ENCODE measurements around the gene APOBEC3A. TPM values are rescaled to one million over a fixed set of nuclear protein-coding genes. Genes with fewer than 3 reads are reported as not detected.

APOBEC3A gene
- total and polyA plus RNA-seq, 2 of the 13 experiments (the other 11 are each of a cell fraction or from before 2014, with no cell fraction given): not detected

GRCh38 chr22:38924347-38924952 lies 33.0 kb upstream of the APOBEC3A start (continued):
- 0 out of 2 replicates have a peak, but pooled peaks have one; percentile 31 for TF ChIP-seq CREB3 (CRISPR knock-in tag; IDR thresholded peaks at IDR 0.05)
- no peak for TF ChIP-seq ZNF619 (CRISPR knock-in tag; IDR thresholded peaks at IDR 0.05)
- no peak for TF ChIP-seq CENPT (CRISPR knock-in tag; IDR thresholded peaks at IDR 0.05; ENCODE audit: low read depth)
- TF ChIP-seq ZSCAN5A (CRISPR knock-in tag; IDR thresholded peaks at IDR 0.05; ENCODE audit: borderline replicate concordance): no peak
- TF ChIP-seq STAG1 (CRISPR knock-in tag; IDR thresholded peaks at IDR 0.05): no peak
- no peak for TF ChIP-seq KDM6A (CRISPR knock-in tag; IDR thresholded peaks at IDR 0.05; ENCODE audit: low read depth)
- TF ChIP-seq YEATS4 (CRISPR knock-in tag; IDR thresholded peaks at IDR 0.05; ENCODE audit: borderline replicate concordance): no peak
- TF ChIP-seq HNRNPH1 (optimal IDR thresholded peaks at IDR 0.05; ENCODE audit: low read depth, low read length): no peak
- TF ChIP-seq MXD1 (CRISPR knock-in tag; IDR thresholded peaks at IDR 0.05): no peak
- TF ChIP-seq ZNF414 (CRISPR knock-in tag; IDR thresholded peaks at IDR 0.05): no peak
- no peak for TF ChIP-seq ZNF646 (CRISPR knock-in tag; IDR thresholded peaks at IDR 0.05)
- TF ChIP-seq SIN3A (IDR thresholded peaks at IDR 0.05; ENCODE audit: borderline replicate concordance, low read depth, low read length): no peak
- no peak for TF ChIP-seq ZNF703 (CRISPR knock-in tag; IDR thresholded peaks at IDR 0.05; ENCODE audit: borderline replicate concordance)
- TF ChIP-seq ZNF572 (CRISPR knock-in tag; IDR thresholded peaks at IDR 0.05): no peak
- no peak for TF ChIP-seq NPAS2 (CRISPR knock-in tag; IDR thresholded peaks at IDR 0.05; ENCODE audit: borderline replicate concordance)
- TF ChIP-seq HOMEZ (CRISPR knock-in tag; IDR thresholded peaks at IDR 0.05; ENCODE audit: low read depth): no peak
- no peak; the same call in 1 of the 2 replicates for TF ChIP-seq ZNF124 (CRISPR knock-in tag; IDR thresholded peaks at IDR 0.05)
- no peak for TF ChIP-seq ETV6 (CRISPR knock-in tag; conservative IDR thresholded peaks at IDR 0.05)
- TF ChIP-seq GATAD1 (CRISPR knock-in tag; IDR thresholded peaks at IDR 0.05): no peak; the same call in none of the 2 replicates
